ENCODE data around the gene SKIDA1. TPM values are rescaled to one million over a fixed set of nuclear protein-coding genes. Genes with fewer than 3 reads are reported as not detected.

The SKIDA1 gene
- total and polyA plus RNA-seq, 4 donors: 0.10 to 1.6 (median 0.80) TPM

DNA sequence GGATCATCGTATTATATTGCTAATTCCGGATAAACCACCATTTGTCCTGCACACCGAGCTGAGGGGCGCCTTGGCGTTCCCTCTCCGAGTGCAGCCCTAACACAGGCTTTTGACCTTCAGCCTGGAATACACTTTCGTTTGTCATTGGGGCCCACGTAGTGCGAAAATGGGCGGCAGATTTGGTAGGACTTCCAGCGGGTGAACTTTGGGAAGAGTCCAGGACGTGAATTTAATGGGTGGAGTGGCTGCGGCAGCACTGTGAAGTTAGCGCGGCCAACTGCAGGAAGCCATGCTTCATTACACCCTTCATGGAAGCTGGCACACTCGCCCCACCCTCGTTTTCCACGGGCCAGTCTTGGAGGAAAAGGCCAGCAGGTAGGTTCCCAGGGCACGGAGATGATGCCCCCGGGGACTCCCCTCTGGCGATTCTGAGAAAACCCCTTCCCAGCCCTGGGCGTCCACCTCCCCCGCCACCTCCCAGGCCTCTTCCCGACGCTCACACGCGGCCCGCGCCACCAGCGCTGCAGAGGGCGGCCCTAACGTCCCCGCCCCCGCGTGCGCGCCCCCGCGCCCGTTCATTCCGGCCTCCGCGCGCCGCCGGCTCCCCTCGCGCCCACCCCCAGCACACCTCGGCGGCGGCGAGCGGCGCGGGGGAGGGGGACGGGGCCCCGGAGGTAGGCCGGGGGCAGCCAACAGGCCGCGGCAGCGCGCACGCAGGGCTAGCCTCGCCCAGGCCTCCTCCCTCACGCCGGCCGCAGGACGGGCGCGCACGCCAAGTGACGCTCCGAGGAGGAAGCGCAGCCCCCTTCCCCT is 8.2 kb upstream of the SKIDA1 start, which contains the start of gene MLLT10:
Gene MLLT10 (plus strand): TSS at position 766 of the 813 bp plus-strand sequence. CDS start 413 bp downstream, outside the sequence.
- Histone ChIP-seq H3K9me3 (ENCODE audit: control insufficient read depth in 4 of 4, insufficient read depth in 3 of 4, low read length in 3 of 4) (no peaks in the 10 kb centered on the region), H3K9ac (ENCODE audit: insufficient read depth in 1 of 2, low read length in 2 of 2) (peak within 1 kb of the TSS; percentile 51 to 98), H3K36me3 (ENCODE audit: control insufficient read depth in 4 of 4, insufficient read depth in 4 of 4, low read length in 4 of 4) (peaks cover under 1 to 9% (median 3%) of the 10 kb centered on the region in 4 donors), H3K27me3 (ENCODE audit: control insufficient read depth in 3 of 3, insufficient read depth in 3 of 3, low read length in 2 of 3) (no peaks in the 10 kb centered on the region), H3K4me3 (peak within 1 kb of the TSS; percentile 88), H3K27ac (ENCODE audit: low read depth in 1 of 2, low read length in 1 of 2) (peak within 1 kb of the TSS; percentile 94 to 99), H3K4me1 (ENCODE audit: control insufficient read depth in 5 of 5, insufficient read depth in 5 of 5, low read length in 5 of 5) (peaks cover 0 to 24% (median 3%) of the 10 kb centered on the region in 5 donors)
- DNase-seq: peak; percentile 97 to 99 (median 99)
- peak; percentile 92 for ATAC-seq (ENCODE audit: insufficient read depth, low FRiP score)
- TF ChIP-seq, protein P1, sequence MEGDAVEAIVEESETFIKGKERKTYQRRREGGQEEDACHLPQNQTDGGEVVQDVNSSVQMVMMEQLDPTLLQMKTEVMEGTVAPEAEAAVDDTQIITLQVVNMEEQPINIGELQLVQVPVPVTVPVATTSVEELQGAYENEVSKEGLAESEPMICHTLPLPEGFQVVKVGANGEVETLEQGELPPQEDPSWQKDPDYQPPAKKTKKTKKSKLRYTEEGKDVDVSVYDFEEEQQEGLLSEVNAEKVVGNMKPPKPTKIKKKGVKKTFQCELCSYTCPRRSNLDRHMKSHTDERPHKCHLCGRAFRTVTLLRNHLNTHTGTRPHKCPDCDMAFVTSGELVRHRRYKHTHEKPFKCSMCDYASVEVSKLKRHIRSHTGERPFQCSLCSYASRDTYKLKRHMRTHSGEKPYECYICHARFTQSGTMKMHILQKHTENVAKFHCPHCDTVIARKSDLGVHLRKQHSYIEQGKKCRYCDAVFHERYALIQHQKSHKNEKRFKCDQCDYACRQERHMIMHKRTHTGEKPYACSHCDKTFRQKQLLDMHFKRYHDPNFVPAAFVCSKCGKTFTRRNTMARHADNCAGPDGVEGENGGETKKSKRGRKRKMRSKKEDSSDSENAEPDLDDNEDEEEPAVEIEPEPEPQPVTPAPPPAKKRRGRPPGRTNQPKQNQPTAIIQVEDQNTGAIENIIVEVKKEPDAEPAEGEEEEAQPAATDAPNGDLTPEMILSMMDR (IDR thresholded peaks at IDR 0.05; ENCODE audit: control extremely low read depth, extremely low read depth): no peak
- 0% methylated on average over 22 to 74 of the region's 74 CpGs for WGBS, 2 donors

DNA sequence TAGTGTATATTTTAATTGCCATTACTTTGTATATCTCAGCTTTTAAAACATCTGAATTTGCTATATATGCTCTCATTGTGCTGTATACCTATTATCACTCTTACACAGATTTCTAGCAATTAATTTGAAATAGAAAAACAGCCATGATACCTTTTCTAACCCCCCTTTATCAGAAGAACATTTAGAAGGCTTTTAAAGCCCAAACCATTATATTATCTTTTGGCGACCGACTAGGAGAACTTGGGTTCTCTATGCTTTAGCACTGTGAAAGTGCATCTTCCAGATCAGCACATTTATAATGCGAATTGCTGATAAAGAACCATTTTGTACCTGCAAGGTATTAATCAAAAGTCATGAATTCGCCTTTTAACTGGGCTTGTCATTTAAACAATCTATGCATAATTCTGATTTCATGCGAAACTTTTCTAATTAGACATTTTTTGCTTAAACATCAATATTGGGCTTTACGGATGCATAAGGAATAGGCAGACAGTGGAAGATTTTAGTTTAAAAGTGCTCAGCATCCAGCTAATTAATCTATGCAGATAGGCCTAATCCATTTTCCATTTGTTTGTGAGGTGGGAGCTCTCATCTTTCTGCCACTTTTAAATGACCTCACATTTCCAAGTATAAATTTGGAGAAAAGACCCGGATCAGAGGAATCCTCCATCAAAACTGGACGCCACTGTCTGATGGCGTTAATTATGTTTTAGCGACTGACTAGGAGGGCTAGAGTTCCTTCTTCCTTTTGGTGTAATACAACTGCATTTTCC is 7.4 kb upstream of the SKIDA1 start:
- peaks cover 0 to 32% (median 3%) of the 10 kb centered on the region in 5 donors for H3K4me1 ChIP-seq (ENCODE audit: control insufficient read depth in 5 of 5, insufficient read depth in 5 of 5, low read length in 5 of 5)
- no peak for DNase-seq
- no peak for ATAC-seq (ENCODE audit: insufficient read depth, low FRiP score)

DNA sequence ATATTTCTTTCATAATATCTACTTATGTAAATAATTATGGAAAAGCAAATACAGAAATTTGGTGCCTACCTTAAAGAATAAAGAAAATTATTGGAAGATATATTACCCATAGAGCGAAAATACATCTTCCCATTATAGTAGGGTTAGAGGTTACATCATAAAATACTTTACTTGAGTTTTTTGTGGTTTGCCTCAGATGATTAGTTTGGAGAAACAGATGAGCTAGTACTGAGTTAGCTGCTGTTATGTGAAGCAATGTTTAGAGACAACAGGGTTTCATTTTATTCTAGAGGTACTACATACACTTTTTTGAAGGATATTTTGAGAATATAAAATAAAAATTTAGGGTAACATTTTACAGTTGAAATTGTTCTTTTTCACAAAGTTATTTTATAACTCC is 5.7 kb upstream of the SKIDA1 start:
- ATAC-seq (ENCODE audit: insufficient read depth, low FRiP score): no peak
- Histone ChIP-seq H3K4me3 (no peak overlapping the region), H3K36me3 (ENCODE audit: control insufficient read depth in 4 of 4, insufficient read depth in 4 of 4, low read length in 4 of 4) (no peaks in the 10 kb centered on the region), H3K9me3 (ENCODE audit: control insufficient read depth in 4 of 4, insufficient read depth in 3 of 4, low read length in 3 of 4) (no peaks in the 10 kb centered on the region), H3K27me3 (ENCODE audit: control insufficient read depth in 3 of 3, insufficient read depth in 3 of 3, low read length in 2 of 3) (no peaks in the 10 kb centered on the region), H3K9ac (ENCODE audit: insufficient read depth in 1 of 2, low read length in 2 of 2) (no peak overlapping the region), H3K27ac (ENCODE audit: low read depth in 1 of 2, low read length in 1 of 2) (peak overlapping the region in 1 of 2 donors; percentile 46), H3K4me1 (ENCODE audit: control insufficient read depth in 5 of 5, insufficient read depth in 5 of 5, low read length in 5 of 5) (peaks cover 0 to 37% (median 3%) of the 10 kb centered on the region in 5 donors)
- TF ChIP-seq, protein P1 (IDR thresholded peaks at IDR 0.05; ENCODE audit: control extremely low read depth, extremely low read depth): no peak
- 41 to 66% methylated on average over 1 of the region's 1 CpG for WGBS, 2 donors
- DNase-seq: peak in 2 of 3 donors; percentile 42 to 48

More for the DNA sequence above, 7.4 kb upstream of the SKIDA1 start:
- TF ChIP-seq, protein P1 (IDR thresholded peaks at IDR 0.05; ENCODE audit: control extremely low read depth, extremely low read depth): no peak
- peak overlapping the region; percentile 42 for H3K4me3 ChIP-seq
- 31 to 36% methylated on average over 10 of the region's 10 CpGs for WGBS, 2 donors
- peaks cover 0 to 4% (median 1%) of the 10 kb centered on the region in 4 donors for H3K36me3 ChIP-seq (ENCODE audit: control insufficient read depth in 4 of 4, insufficient read depth in 4 of 4, low read length in 4 of 4)
- H3K27ac ChIP-seq (ENCODE audit: low read depth in 1 of 2, low read length in 1 of 2): peak overlapping the region; percentile 94 to 99
- H3K9me3 ChIP-seq (ENCODE audit: control insufficient read depth in 4 of 4, insufficient read depth in 3 of 4, low read length in 3 of 4): no peaks in the 10 kb centered on the region
- no peaks in the 10 kb centered on the region for H3K27me3 ChIP-seq (ENCODE audit: control insufficient read depth in 3 of 3, insufficient read depth in 3 of 3, low read length in 2 of 3)
- H3K9ac ChIP-seq (ENCODE audit: insufficient read depth in 1 of 2, low read length in 2 of 2): peak overlapping the region; percentile 51 to 98

All from lung (tissue), 12 donors.